ENCODE results near the gene ZFPM1. TPM values are rescaled to one million over a fixed set of nuclear protein-coding genes. Genes with fewer than 3 reads are reported as not detected.

The ZFPM1 gene
- polyA plus RNA-seq, 1 experiment: 0.22 TPM

DNA sequence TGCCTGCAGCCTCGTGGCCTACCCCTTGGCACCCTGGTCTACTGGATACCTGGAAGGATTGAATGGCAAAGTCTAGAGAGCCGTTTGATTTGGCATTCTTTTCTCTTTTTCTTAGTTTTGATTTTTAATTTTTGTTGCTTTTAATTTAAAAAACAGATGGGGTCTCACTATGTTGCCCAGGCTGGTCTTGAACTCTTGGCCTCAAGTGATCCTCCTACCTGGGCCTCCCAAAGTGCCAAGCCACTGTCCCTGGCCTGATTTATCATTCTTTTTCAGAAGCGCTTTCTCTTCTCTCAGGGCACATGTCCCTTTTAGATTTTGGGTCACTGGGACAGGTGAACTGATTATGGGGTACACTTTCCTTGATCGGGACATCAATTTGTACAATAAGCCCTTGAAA is 128.0 kb downstream of the ZFPM1 start:
- Histone ChIP-seq H3K27me3 (ENCODE audit: control insufficient read depth, insufficient read depth, low read length) (no peaks in the 10 kb centered on the region), H3K4me3 (ENCODE audit: low read depth, low read length) (no peak overlapping the region), H3K36me3 (ENCODE audit: control insufficient read depth, insufficient read depth, low read length) (peaks cover 21% of the 10 kb centered on the region)
- TF ChIP-seq, protein P1, sequence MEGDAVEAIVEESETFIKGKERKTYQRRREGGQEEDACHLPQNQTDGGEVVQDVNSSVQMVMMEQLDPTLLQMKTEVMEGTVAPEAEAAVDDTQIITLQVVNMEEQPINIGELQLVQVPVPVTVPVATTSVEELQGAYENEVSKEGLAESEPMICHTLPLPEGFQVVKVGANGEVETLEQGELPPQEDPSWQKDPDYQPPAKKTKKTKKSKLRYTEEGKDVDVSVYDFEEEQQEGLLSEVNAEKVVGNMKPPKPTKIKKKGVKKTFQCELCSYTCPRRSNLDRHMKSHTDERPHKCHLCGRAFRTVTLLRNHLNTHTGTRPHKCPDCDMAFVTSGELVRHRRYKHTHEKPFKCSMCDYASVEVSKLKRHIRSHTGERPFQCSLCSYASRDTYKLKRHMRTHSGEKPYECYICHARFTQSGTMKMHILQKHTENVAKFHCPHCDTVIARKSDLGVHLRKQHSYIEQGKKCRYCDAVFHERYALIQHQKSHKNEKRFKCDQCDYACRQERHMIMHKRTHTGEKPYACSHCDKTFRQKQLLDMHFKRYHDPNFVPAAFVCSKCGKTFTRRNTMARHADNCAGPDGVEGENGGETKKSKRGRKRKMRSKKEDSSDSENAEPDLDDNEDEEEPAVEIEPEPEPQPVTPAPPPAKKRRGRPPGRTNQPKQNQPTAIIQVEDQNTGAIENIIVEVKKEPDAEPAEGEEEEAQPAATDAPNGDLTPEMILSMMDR (IDR thresholded peaks at IDR 0.05; ENCODE audit: insufficient read depth, low read depth, low read length): no peak
- ChIA-PET CTCF (no interaction called here), POLR2A (no interaction called here)
- no peak for DNase-seq (ENCODE audit: low read depth)

DNA sequence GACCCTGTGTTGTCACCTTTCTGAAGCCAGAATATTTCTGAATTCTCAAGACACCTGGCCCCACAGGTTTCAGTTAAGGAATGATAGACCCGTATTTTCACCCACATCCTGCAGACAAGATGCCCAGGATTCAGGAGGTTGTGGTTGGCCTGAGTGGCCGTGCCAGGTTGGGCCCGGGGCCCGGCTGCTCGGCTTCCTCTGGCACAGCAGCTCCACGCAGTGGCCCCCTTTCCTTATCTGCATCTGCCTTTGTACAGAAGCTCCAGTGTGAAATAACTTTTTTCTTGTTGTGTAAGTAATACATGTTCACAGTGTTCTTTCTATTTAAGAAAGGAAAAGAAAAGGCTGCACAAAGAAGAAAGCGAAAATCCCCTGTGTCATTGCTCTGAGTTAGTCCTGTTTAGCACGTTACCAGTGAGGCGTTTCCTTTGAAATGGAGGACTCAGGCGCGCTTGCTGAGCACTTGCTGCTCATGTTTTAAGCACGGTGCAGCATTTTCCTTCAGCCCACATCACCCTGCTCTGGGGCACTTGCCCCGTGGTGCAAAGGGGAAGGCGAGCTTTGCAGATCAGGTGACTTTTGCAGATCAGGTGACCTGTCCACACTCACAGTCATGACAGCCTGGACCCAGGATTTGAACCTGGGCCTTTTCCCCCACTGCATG is 130.0 kb downstream of the ZFPM1 start:
- H3K27me3 ChIP-seq (ENCODE audit: control insufficient read depth, insufficient read depth, low read length): no peaks in the 10 kb centered on the region
- CTCF ChIA-PET: interaction anchor here (1.2 kb wide), 1 partner anchor 13 kb away, joined by 3 read pairs; the partner anchor contains the start of gene ZC3H18
- H3K4me3 ChIP-seq (ENCODE audit: low read depth, low read length): no peak overlapping the region
- H3K36me3 ChIP-seq (ENCODE audit: control insufficient read depth, insufficient read depth, low read length): peaks cover 23% of the 10 kb centered on the region
- TF ChIP-seq, protein P1 (IDR thresholded peaks at IDR 0.05; ENCODE audit: insufficient read depth, low read depth, low read length): no peak
- POLR2A ChIA-PET: no interaction called here
- no peak for DNase-seq (ENCODE audit: low read depth)

DNA sequence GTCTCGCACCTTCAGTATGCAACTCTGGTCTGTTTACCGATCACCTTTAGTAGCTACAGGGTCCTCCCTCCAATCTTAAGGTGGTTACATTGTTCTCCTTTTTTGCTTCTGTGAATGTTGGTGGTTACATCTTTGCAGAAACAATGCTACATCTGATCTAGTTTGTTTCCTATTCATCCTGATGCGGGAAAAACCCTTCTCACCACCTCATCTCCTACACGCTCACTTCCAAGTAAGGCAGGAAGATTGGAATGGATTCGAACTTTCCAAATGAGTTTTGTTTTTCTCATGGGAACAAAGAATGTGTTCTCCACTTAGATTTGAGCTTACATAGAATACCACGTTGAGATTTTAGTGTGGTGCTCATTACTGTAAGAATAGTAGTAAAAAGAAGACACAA is 131.6 kb downstream of the ZFPM1 start:
- CTCF ChIA-PET: no interaction called here
- POLR2A ChIA-PET: no interaction called here
- TF ChIP-seq, protein P1 (IDR thresholded peaks at IDR 0.05; ENCODE audit: insufficient read depth, low read depth, low read length): no peak

DNA sequence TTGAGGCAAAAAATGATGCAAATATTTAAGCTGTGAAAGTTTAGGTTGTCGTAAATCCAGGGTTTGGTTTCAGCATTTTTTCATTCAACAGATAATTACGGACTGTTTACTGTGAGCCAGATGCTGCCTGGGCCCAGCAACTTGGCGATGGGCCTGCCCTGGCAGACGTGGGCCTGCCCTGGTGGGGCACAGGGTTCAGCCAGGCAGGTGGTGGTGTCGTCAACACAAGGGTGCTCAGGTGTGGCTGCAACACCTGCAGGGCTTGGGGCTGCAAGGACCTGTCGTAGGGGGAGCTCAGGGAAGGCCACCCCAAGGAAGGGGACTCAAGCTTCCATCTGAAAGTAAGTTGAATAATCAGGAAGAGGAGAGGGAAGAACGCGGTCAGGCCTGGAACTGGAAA is 132.2 kb downstream of the ZFPM1 start:
- POLR2A ChIA-PET: no interaction called here
- TF ChIP-seq, protein P1 (IDR thresholded peaks at IDR 0.05; ENCODE audit: insufficient read depth, low read depth, low read length): no peak
- CTCF ChIA-PET: no interaction called here
- Histone ChIP-seq H3K36me3 (ENCODE audit: control insufficient read depth, insufficient read depth, low read length) (peaks cover 27% of the 10 kb centered on the region), H3K4me3 (ENCODE audit: low read depth, low read length) (no peak overlapping the region), H3K27me3 (ENCODE audit: control insufficient read depth, insufficient read depth, low read length) (no peaks in the 10 kb centered on the region)
- DNase-seq (ENCODE audit: low read depth): no peak

More for the DNA sequence above, 131.6 kb downstream of the ZFPM1 start:
- no peaks in the 10 kb centered on the region for H3K27me3 ChIP-seq (ENCODE audit: control insufficient read depth, insufficient read depth, low read length)
- DNase-seq (ENCODE audit: low read depth): no peak
- no peak overlapping the region for H3K4me3 ChIP-seq (ENCODE audit: low read depth, low read length)
- peaks cover 26% of the 10 kb centered on the region for H3K36me3 ChIP-seq (ENCODE audit: control insufficient read depth, insufficient read depth, low read length)

DNA sequence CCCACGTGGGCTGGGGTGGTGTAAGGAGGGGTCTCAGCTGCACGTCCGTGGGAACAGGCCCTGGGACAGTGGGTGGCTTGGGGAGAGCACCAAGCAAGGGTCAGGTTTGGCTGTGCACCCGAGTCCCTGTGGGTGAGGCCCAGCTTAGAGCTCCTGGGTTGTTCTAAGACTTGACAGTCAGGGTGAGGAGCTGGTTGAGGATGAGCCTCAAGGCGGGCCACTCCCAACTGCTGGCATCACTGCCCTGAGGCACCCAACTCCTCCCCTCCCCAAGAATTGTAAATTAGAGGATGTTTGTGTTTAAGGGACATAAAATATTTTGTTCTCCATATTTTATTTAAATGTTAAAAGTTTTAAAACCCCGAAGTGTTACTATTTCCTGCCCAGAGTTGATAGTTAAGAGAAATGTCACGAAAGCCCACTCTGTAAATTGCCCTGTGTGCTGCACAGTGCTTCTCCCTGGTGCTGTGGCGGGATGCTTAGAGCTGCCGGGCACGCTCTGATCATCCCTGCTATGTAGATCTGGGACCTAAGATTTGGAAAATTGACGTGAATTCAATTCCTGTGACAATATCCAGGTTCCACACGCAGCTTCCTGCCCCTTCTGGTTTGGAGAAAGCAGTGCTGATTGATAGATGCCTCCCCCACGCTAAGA is 133.0 kb downstream of the ZFPM1 start:
- H3K27me3 ChIP-seq (ENCODE audit: control insufficient read depth, insufficient read depth, low read length): no peaks in the 10 kb centered on the region
- CTCF ChIA-PET: no interaction called here

More for the DNA sequence above, 133.0 kb downstream of the ZFPM1 start:
- TF ChIP-seq, protein P1 (IDR thresholded peaks at IDR 0.05; ENCODE audit: insufficient read depth, low read depth, low read length): no peak
- H3K36me3 ChIP-seq (ENCODE audit: control insufficient read depth, insufficient read depth, low read length): peaks cover 25% of the 10 kb centered on the region
- POLR2A ChIA-PET: no interaction called here
- no peak for DNase-seq (ENCODE audit: low read depth)
- H3K4me3 ChIP-seq (ENCODE audit: low read depth, low read length): no peak overlapping the region

Small RNAs within 50 kb of the gene (small RNA-seq; reads per million reads assigned to genes)
- gene MIR5189 (ENCODE audit: insufficient read length, low read depth, low replicate concordance): not detected

Other genes starting within 250 kb of the ZFPM1 start
- gene ZNF469, start 70.3 kb upstream of the ZFPM1 start, polyA plus RNA-seq (2011; rRNA removed): 0.81 and 1.2 TPM in 2 replicates
- 7.9 and 11.2 TPM in 2 replicates for gene ZC3H18, start 117.1 kb downstream of the ZFPM1 start, polyA plus RNA-seq (2011; rRNA removed)
- not detected in 2 replicates for gene IL17C, start 185.3 kb downstream of the ZFPM1 start, polyA plus RNA-seq (2011; rRNA removed)
- gene CYBA, start 197.8 kb downstream of the ZFPM1 start, polyA plus RNA-seq (2011; rRNA removed): 120 and 187 TPM in 2 replicates
- 9.6 and 17.4 TPM in 2 replicates for gene MVD, start 209.8 kb downstream of the ZFPM1 start, polyA plus RNA-seq (2011; rRNA removed)
- not detected in 2 replicates for gene SNAI3, start 233.2 kb downstream of the ZFPM1 start, polyA plus RNA-seq (2011; rRNA removed)